Mammary epithelial cell (primary cell): ENCODE measurements around the gene PIGX.

Source experiments
- CTCF ChIP-seq, 2 donors: IDR thresholded peaks in 1 of 2; conservative IDR thresholded peaks in 1 of 2; 2 replicates each; pipeline ENCODE4 v1.5.1; 2011 to 2012; ENCODE audit warnings: inconsistent platforms in 2 of 2, low read length in 2 of 2, mild to moderate bottlenecking in 2 of 2, control low read depth in 1 of 2, low read depth in 1 of 2; ENCODE audit not compliant: insufficient read depth in 1 of 2; ENCODE audit errors: extremely low read depth in 1 of 2
- EZH2 ChIP-seq: IDR thresholded peaks from 2 replicates; pipeline ENCODE4 v1.6.1; 2012; ENCODE audit warnings: low read length, inconsistent platforms, borderline replicate concordance

GRCh38 chr3:196737655-196738054 is 25.5 kb downstream of the PIGX start:
- TF ChIP-seq CTCF (conservative IDR thresholded peaks at IDR 0.05 in 1 of 2, IDR thresholded peaks at IDR 0.05 in 1 of 2; ENCODE audit: extremely low read depth in 1 of 2, insufficient read depth in 1 of 2, low read depth in 1 of 2, low read length in 2 of 2) (no peak), EZH2 (no peak)
